Caki2 (cell line): ENCODE measurements around the gene PLCL2. TPM values are rescaled to one million over a fixed set of nuclear protein-coding genes. Genes with fewer than 3 reads are reported as not detected.

Experiments used
- DNase-seq: peaks from one replicate; pipeline ENCODE4 v3.0.0-alpha.2; 2015; ENCODE audit warnings: low read depth
- in situ Hi-C: cut with HindIII; loops from 2 replicates; pipeline ENCODE4 v1.10.0; 2016; ENCODE audit warnings: low sequenced_read_pairs, low pct_unique_long_range_greater_than_20kb, mixed read lengths
- total RNA-seq: library from RNA; depleted of rRNA; stranded (reverse); fragments of >200 nt; shearing (Covaris generic); gene quantifications from 2 replicates; pipeline ENCODE4 v1.2.3, GENCODE V29; 2014; ENCODE audit warnings: low replicate concordance

Gene PLCL2
- total RNA-seq, 1 experiment from 2014 or later: 1.1 TPM

GRCh38 chr3:17046623-17047022, 161.9 kb downstream of the PLCL2 start:
- in situ Hi-C loops: no loop called here
- no peak for DNase-seq

DNA sequence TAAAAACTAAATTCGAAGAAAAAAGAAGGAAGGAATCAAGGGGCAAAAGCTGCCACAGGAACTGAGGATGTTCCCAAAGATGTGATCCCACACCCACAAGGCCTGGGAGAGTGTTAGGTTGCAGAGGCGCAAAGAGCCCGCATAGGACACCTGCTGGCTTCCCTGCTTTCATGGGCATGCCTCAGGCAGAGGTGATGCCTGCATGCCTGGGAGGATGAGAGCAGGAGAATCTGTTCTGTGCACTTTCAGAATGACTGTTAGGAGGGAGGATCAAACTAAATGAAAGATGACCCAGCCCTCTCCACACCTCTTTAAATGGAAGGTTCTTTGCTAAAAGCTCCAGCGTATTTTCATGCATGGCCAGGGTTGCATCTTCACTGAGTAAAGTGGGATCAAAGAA, 162.4 kb downstream of the PLCL2 start:
- DNase-seq: no peak

GRCh38 chr3:17047894-17048293, 163.1 kb downstream of the PLCL2 start:
- no peak for DNase-seq
- in situ Hi-C loops: no loop called here

More for the DNA sequence above, 162.4 kb downstream of the PLCL2 start:
- in situ Hi-C loops: no loop called here

GRCh38 chr3:17050071-17050470, 165.3 kb downstream of the PLCL2 start:
- in situ Hi-C loops: no loop called here
- no peak for DNase-seq

DNA sequence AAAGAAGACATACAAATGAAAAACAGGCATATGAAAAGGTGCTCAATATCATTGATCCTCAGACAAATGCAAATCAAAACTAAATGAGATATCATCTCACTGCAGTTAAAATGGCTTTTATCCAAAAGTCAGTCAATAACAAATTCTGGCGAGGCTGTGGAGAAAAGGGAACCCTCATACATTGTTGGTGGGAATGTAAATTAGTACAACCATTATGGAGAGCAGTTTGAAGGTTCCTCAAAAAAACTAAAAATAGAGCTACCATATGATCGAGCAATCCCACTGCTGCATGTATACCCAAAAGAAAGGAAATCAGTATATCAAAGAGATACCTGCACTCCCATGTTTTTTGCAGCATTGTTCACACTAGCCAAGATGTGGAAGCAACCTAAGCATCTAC, 165.8 kb downstream of the PLCL2 start:
- in situ Hi-C loops: no loop called here
- no peak for DNase-seq

DNA sequence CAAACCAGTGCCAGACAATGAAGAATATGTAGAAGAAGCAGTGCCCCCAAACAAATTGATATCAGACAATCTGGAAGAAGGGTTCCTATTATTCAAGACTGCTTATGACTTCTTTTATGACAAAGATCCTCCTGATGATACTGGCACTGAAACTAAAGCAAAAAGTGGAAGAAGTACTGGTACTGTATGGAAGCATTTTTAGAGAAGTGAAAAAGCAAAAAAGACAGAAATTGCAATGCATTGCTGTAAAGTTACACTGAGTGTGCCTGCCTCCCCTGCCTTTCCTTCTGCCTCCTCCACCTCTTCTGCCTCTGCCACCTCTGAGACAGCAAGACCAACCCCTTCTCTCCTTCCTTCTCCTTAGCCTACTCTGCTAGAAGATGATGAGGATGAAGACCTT, 167.6 kb downstream of the PLCL2 start:
- DNase-seq: no peak
- in situ Hi-C loops: no loop called here

DNA sequence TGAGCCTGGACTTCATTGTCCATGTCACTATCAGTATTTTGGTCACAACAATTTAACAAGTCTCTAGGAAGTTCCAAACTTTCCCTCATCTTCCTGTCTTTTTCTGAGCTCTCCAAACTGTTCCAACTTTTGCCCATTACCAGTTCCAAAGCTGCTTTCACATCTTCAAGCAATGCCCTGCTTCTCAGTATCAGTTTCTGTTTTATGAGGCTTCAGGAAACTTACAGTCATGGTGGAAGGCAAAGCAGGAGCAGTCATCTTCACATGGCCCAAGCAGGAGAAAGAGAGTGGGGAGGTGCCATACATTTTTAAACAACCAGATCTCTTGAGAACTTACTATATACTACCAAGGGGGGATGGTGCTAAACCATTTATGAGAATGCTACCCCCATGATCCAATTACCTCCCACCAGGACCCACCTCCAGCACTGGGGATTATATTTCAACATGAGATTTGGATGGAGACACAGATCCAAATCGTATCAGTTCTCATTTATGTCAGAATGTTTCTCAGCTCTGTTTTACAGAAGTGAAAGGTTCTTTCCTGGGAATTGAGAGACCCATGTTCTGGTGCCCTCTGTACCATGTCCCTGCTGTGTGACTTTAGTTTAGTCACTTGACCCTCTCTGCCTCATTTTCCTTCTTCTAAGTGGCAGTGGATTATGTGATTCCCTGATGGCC, 169.7 kb downstream of the PLCL2 start:
- no peak for DNase-seq
- in situ Hi-C loops: no loop called here

- no peak for DNase-seq
- in situ Hi-C loops: no loop called here
Measured at GRCh38 chr3:17054982-17055343, 170.2 kb downstream of the PLCL2 start.

- DNase-seq: no peak
- in situ Hi-C loops: no loop called here
Measured at GRCh38 chr3:17055374-17056276, 170.9 kb downstream of the PLCL2 start.

DNA sequence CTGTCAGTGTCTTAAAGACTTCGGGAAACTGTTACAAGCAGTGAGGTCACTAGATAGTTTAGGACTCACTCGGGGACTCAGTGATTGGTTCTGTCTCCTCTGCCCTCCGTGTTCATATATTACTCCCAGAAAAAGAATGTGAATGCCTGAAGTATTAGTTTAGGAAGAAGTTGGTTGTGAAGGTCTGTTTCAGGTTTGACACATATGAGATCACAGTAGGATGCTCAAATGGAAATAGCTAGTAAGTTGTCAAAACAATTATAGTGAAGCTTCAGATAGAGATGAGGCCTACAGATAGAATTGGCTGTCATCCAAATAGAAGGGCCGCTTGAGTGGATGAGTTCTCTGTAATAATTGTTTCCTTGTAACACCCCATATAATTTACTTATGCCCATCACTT, 172.6 kb downstream of the PLCL2 start:
- DNase-seq: no peak
- in situ Hi-C loops: no loop called here

GRCh38 chr3:17059989-17060550, 175.3 kb downstream of the PLCL2 start:
- DNase-seq: no peak
- in situ Hi-C loops: no loop called here

- DNase-seq: no peak
- in situ Hi-C loops: no loop called here
Measured at GRCh38 chr3:17061005-17061404, 176.2 kb downstream of the PLCL2 start.

GRCh38 chr3:17062736-17063135, 178.0 kb downstream of the PLCL2 start:
- in situ Hi-C loops: no loop called here
- DNase-seq: no peak

- DNase-seq: no peak
- in situ Hi-C loops: no loop called here
Measured at GRCh38 chr3:17063596-17063995, 178.8 kb downstream of the PLCL2 start.

- DNase-seq: no peak
- in situ Hi-C loops: no loop called here
Measured at GRCh38 chr3:17065315-17065714, 180.6 kb downstream of the PLCL2 start.

DNA sequence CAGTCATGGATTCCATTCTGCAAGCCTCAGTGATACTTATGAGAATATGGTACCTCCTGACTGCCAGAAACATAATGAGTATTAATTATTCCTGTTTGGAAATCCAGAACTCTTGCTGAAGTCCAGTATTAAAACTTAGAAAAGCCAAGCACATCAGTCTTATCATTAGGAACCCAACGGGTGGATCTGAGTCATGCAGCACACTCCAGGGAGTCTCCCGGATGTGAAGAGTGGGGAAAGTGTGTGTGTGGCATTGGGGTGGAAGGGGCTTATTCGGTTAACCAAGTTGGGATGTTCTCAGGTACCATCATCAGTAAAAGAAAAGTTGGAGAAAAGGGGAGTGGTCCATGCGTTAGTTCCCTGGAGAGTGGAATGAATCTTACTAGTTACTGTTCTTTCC, 181.1 kb downstream of the PLCL2 start:
- in situ Hi-C loops: no loop called here

DNA sequence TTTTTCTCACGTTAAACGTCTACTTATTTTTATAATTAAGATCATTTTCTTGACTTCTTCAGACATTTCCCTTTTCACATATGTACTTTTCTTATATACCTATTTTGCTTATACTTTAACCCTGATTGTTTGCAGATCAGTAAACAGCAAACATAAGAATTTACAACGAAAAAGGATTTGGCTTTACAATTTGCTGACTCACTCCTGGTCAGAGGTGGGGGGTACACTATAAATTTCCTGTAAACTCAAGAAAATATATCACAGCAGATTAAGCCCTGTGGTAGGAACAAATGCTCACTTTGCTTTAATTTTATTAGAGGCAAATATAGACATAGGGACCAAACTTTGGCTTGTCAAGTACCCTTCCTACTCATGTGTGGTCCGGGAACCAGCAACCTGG, 185.0 kb downstream of the PLCL2 start:
- DNase-seq: no peak
- in situ Hi-C loops: no loop called here

More for the DNA sequence above, 181.1 kb downstream of the PLCL2 start:
- DNase-seq: no peak

- no peak for DNase-seq
- in situ Hi-C loops: no loop called here
Measured at GRCh38 chr3:17070161-17070959, 185.6 kb downstream of the PLCL2 start.

DNA sequence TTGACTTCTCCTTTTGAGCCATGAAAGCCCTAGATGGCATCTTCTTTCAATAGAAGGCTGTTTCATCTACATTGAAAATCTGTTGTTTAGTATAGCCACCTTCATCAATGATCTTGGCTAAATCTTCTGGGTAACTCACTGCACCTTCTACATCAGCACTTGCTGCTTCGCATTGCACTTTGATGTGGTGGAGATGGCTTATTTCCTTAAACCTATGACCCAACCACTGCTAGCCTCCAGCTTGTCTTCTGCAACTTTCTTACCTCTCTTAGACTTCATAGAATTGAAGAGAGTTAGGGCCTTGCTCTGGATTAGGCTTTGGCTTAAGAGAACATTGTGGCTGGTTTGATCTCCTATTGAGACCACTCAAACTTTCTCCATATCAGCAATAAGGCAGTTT, 189.8 kb downstream of the PLCL2 start:
- in situ Hi-C loops: no loop called here
- DNase-seq: no peak
